GM10266 (cell line): ENCODE results near the gene NOX5.

Experiments used
- DNase-seq: peaks from one replicate; pipeline ENCODE4 v3.0.0; 2012; ENCODE audit errors: extremely low spot score
- TF ChIP-seq, protein P1 (sequence below): IDR thresholded peaks from 2 replicates; pipeline ENCODE4 v1.5.1; 2012; ENCODE audit warnings: mild to moderate bottlenecking, low read depth; ENCODE audit not compliant: control insufficient read depth, insufficient read depth; ENCODE audit errors: missing control alignments

The NOX5 gene

DNA sequence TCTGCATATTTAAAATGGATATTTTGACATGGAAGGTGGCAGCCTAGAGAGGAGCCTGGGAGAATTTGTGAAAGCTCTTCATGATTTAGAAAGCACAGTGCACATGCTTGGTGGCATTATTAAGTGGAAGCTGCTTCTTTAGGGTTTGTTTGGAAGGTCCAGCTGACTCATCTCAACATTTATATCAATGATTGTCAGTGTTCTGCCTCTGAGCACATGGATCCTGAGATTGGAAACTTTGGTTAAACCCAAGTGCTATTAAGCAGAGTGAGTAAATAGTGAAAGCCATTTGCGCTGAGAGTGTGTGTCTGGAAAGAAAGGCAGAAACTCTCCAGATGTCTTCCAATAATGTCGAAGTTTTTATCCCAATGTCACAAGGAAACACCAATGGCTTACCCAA lies 7.4 kb downstream of the NOX5 start:
- DNase-seq, result no peak
- TF ChIP-seq, protein P1, sequence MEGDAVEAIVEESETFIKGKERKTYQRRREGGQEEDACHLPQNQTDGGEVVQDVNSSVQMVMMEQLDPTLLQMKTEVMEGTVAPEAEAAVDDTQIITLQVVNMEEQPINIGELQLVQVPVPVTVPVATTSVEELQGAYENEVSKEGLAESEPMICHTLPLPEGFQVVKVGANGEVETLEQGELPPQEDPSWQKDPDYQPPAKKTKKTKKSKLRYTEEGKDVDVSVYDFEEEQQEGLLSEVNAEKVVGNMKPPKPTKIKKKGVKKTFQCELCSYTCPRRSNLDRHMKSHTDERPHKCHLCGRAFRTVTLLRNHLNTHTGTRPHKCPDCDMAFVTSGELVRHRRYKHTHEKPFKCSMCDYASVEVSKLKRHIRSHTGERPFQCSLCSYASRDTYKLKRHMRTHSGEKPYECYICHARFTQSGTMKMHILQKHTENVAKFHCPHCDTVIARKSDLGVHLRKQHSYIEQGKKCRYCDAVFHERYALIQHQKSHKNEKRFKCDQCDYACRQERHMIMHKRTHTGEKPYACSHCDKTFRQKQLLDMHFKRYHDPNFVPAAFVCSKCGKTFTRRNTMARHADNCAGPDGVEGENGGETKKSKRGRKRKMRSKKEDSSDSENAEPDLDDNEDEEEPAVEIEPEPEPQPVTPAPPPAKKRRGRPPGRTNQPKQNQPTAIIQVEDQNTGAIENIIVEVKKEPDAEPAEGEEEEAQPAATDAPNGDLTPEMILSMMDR, result no peak

DNA sequence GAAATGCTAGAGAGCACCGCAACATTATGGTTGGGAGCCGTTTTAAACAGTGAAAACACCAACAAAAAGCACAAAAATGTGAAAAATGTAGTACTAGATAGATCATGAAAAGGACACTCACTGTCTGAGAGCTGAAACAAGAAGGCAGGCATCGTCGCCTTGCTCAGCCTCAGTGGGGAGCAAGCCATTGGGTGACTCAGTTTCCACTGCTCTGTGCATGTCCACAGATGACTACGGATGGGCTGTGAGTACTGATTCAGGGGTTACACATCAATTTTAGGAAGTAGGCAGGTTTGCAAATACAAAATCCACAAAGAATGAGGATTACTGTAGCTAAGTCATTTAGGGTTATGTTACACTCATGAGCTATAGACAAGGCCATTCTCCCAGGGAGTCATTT lies 10.8 kb downstream of the NOX5 start:
- TF ChIP-seq, protein P1, result no peak
- no peak for DNase-seq

DNA sequence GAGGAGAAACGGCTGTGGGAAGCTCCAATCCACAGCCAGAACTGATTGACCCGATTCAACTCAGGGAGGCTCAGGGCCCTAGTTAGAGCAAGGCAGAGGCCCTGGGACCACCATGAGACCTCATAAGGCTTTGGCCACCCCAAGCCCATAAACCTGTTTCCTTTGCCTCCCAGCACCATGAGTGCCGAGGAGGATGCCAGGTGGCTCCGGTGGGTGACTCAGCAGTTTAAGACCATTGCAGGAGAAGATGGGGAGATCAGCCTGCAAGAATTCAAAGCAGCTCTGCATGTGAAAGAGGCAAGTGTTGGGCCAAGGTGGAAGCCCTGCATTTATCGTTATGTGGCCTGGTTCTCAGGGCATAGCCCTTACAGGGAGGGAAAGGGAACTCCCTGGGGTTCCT lies 11.9 kb downstream of the NOX5 start:
- DNase-seq, result no peak
- TF ChIP-seq, protein P1, result no peak

DNA sequence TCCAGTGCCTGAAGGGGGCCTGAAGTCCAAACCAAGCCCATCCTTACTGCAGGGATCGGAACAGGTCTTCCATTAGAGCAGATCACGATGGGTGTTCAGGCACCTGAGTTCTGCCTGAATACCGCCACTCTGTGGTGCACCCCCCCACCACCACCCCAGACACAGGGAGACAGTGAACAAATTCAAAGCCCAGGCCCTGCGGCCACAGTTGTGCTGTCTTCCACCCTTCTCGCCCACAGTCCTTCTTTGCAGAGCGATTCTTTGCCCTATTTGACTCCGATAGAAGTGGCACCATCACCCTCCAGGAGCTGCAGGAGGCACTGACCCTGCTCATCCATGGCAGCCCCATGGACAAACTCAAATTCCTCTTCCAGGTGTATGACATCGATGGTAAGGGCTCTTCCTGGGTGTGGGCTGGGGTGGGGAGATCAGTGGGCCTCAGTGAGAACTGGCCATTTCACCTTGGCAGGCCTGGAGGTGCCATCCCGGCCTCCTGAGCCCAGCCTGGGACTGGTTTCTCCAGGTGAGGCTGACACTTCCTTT lies 13.6 kb downstream of the NOX5 start:
- TF ChIP-seq, protein P1, result no peak
- no peak for DNase-seq

DNA sequence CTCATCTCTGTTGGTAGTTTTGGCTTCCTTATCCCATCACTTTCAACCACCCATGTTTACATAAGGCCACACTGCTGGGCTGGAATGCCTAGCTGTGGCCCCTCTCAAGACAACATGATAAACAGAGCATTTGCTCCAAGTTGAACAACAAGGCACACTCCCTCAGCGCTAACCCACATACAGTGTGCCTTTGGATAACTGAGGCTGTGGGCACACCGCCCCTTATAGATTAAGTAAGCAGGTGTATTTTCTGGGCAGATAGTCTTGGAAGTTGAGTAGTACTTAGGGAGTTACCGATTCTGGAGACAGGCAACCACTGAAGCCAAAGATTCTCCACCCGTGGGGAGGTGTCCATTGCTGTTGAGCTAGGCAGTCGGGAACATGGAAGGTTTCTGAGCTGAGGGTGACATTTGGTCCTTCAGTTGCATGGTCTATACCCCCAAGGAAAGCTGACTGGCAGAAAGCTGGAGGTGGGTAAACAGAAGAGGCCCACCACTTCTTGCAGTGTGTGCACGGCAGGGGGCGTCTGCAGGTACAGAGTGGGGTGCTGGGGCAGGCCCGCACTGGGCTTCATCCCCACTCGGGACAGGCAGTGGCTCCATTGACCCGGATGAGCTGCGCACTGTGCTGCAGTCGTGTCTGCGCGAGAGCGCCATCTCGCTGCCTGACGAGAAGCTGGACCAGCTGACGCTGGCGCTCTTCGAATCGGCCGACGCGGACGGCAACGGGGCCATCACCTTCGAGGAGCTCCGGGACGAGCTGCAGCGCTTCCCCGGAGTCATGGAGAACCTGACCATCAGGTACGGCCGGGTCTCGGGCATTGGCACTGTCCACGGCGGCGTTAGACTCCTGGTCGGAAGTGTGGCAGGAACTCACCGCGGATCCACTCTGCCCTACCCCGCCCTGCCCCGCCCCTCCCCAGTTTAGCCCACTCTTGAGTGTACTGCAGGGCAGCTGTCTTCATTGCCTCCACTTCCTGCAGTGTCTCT lies 16.8 kb downstream of the NOX5 start:
- no peak for DNase-seq
- TF ChIP-seq, protein P1, result peak; percentile 47

DNA sequence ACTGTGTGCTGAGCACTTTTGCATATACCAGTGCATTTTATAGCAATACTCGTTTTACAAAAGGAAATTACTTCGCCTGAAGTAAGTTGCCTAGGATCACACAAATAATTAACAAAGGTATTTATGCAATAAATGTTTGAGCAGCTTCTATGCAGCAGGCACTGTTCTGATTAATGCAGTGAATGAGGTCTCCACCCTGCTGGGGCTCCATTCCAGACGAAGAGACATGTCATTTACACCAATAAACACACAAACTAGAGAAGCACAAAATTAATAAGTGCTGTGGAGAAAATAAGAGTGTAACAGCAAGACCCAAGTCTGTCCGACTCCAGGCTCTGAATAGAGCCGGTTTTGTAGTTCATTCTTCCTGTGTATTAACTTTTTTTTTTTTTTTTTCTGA lies 17.5 kb downstream of the NOX5 start:
- DNase-seq, result no peak
- TF ChIP-seq, protein P1, result no peak
